HEK293 (cell line): Measurements from ENCODE around the gene THRAP3.

Experiments
- CTCF ChIP-seq: fragments of 450-650 bp; formaldehyde crosslinking; IDR thresholded peaks from 2 replicates; pipeline ENCODE4 v1.5.1; 2016; ENCODE audit warnings: missing biosample characterization, missing genetic modification characterization
- GLI2 ChIP-seq: fragments of 450-650 bp; formaldehyde crosslinking; IDR thresholded peaks from 2 replicates; pipeline ENCODE4; 2017; ENCODE audit warnings: missing biosample characterization, missing genetic modification characterization, low read depth, borderline replicate concordance
- KLF9 ChIP-seq: fragments of 450-650 bp; formaldehyde crosslinking; IDR thresholded peaks from 2 replicates; pipeline ENCODE4 v1.5.1; 2016; ENCODE audit warnings: missing biosample characterization, missing genetic modification characterization, low read depth
- SP2 ChIP-seq: fragments of 450-650 bp; formaldehyde crosslinking; IDR thresholded peaks from 2 replicates; pipeline ENCODE4 v1.5.1; 2016; ENCODE audit warnings: missing biosample characterization, missing genetic modification characterization
- ZBTB49 ChIP-seq: fragments of 450-650 bp; formaldehyde crosslinking; IDR thresholded peaks from 2 replicates; pipeline ENCODE4 v1.5.1; 2016; ENCODE audit warnings: missing biosample characterization, missing genetic modification characterization, low read depth
- ZNF274 ChIP-seq, 2 experiments: fragments of 200-500 bp in 1 of 2; fragments of 450-650 bp in 1 of 2; sonication (Bioruptor generic) in 1 of 2; formaldehyde crosslinking in 1 of 2; IDR thresholded peaks; 2 replicates each; pipeline versions ENCODE4 v1.5.1 to v1.6.1; 2014 to 2016; ENCODE audit warnings: borderline replicate concordance in 1 of 2, inconsistent platforms in 1 of 2, low read length in 1 of 2, missing biosample characterization in 1 of 2, missing genetic modification characterization in 1 of 2
- ZNF501 ChIP-seq: fragments of 450-650 bp; formaldehyde crosslinking; IDR thresholded peaks from 2 replicates; pipeline ENCODE4 v1.5.1; 2016; ENCODE audit warnings: missing biosample characterization, missing genetic modification characterization
- ZNF530 ChIP-seq: fragments of 450-650 bp; formaldehyde crosslinking; IDR thresholded peaks from 2 replicates; pipeline ENCODE4 v1.5.1; 2016; ENCODE audit warnings: low read depth, missing biosample characterization, missing genetic modification characterization
- ZNF548 ChIP-seq: fragments of 450-650 bp; formaldehyde crosslinking; IDR thresholded peaks from 2 replicates; pipeline ENCODE4 v1.5.1; 2016; ENCODE audit warnings: missing biosample characterization, missing genetic modification characterization
- ZNF692 ChIP-seq: fragments of 450-650 bp; formaldehyde crosslinking; IDR thresholded peaks from 2 replicates; pipeline ENCODE4 v1.5.1; 2016; ENCODE audit warnings: missing biosample characterization, missing genetic modification characterization
- ZNF704 ChIP-seq: fragments of 450-650 bp; formaldehyde crosslinking; IDR thresholded peaks from 2 replicates; pipeline ENCODE4 v1.5.1; 2016; ENCODE audit warnings: missing biosample characterization, missing genetic modification characterization

- TF ChIP-seq CTCF (tag by site-specific recombination), result no peak; the same call in 1 of the 2 replicates
- no peak for TF ChIP-seq KLF9 (tag by site-specific recombination)
- no peak for TF ChIP-seq ZNF501 (tag by site-specific recombination)
- no peak for TF ChIP-seq ZNF548 (tag by site-specific recombination)
- TF ChIP-seq ZNF704 (tag by site-specific recombination), result no peak
- TF ChIP-seq ZNF530 (tag by site-specific recombination), result no peak
- TF ChIP-seq SP2 (tag by site-specific recombination), result no peak
- TF ChIP-seq ZBTB49 (tag by site-specific recombination), result no peak
- no peak for TF ChIP-seq GLI2 (tag by site-specific recombination)
- no peak for TF ChIP-seq ZNF692 (tag by site-specific recombination)
- TF ChIP-seq ZNF274 (IDR thresholded peaks at IDR 0.05; ENCODE audit: low read length), result no peak
- TF ChIP-seq ZNF274 (tag by site-specific recombination; IDR thresholded peaks at IDR 0.05; ENCODE audit: borderline replicate concordance), result no peak
Measured at GRCh38 chr1:36208978-36209703, 15.1 kb upstream of the THRAP3 start.
